ENCODE results near the gene NAA50. TPM values are rescaled to one million over a fixed set of nuclear protein-coding genes. Genes with fewer than 3 reads are reported as not detected.

The NAA50 gene
- total and polyA plus RNA-seq, 2 of the 13 experiments (the other 11 are each of a cell fraction or from before 2014, with no cell fraction given) = 30.2 to 233 TPM

GRCh38 chr3:113744941-113745755 is 901 bp downstream of the NAA50 start (continued):
- no peak for TF ChIP-seq ZNF687 (CRISPR knock-in tag; IDR thresholded peaks at IDR 0.05)
- TF ChIP-seq ZNF75D (CRISPR knock-in tag; IDR thresholded peaks at IDR 0.05; ENCODE audit: borderline replicate concordance) = no peak
- no peak for TF ChIP-seq ZNF275 (CRISPR knock-in tag; IDR thresholded peaks at IDR 0.05; ENCODE audit: borderline replicate concordance)
- TF ChIP-seq ZNF589 (CRISPR knock-in tag; conservative IDR thresholded peaks at IDR 0.05) = no peak
- TF ChIP-seq SETDB1 (CRISPR knock-in tag; IDR thresholded peaks at IDR 0.05; ENCODE audit: borderline replicate concordance) = no peak
- TF ChIP-seq JUNB (CRISPR knock-in tag; IDR thresholded peaks at IDR 0.05; ENCODE audit: borderline replicate concordance) = no peak
- no peak for TF ChIP-seq ZNF205 (CRISPR knock-in tag; IDR thresholded peaks at IDR 0.05)
- no peak for TF ChIP-seq ATF6 (CRISPR knock-in tag; conservative IDR thresholded peaks at IDR 0.05)
- TF ChIP-seq RBM22 (optimal IDR thresholded peaks at IDR 0.05; ENCODE audit: low read length) = no peak
- no peak for TF ChIP-seq MLXIP (CRISPR knock-in tag; IDR thresholded peaks at IDR 0.05; ENCODE audit: borderline replicate concordance)
- no peak for TF ChIP-seq ZNF331 (CRISPR knock-in tag; IDR thresholded peaks at IDR 0.05)
- TF ChIP-seq ZFP36L2 (CRISPR knock-in tag; IDR thresholded peaks at IDR 0.05) = no peak
- TF ChIP-seq ZNF576 (CRISPR knock-in tag; IDR thresholded peaks at IDR 0.05) = no peak
- no peak for TF ChIP-seq ZNF691 (CRISPR knock-in tag; IDR thresholded peaks at IDR 0.05; ENCODE audit: borderline replicate concordance, low read depth)
- TF ChIP-seq XBP1 (CRISPR knock-in tag; IDR thresholded peaks at IDR 0.05) = no peak
- TF ChIP-seq NCOA2 (CRISPR knock-in tag; IDR thresholded peaks at IDR 0.05) = no peak
- no peak for TF ChIP-seq MED13 (CRISPR knock-in tag; IDR thresholded peaks at IDR 0.05)

Measured in HepG2 (cell line).